Keratinocyte (primary cell): ENCODE measurements around the gene SEMA3C. TPM values are rescaled to one million over a fixed set of nuclear protein-coding genes. Genes with fewer than 3 reads are reported as not detected.

Experiments used
- DNase-seq: peaks from one replicate; pipeline ENCODE4 v3.0.0-alpha.2; 2011; ENCODE audit warnings: low read depth, missing footprints, low spot score
- FAIRE-seq: peaks from 2 replicates; lab custom pipeline; 2011; peaks lifted over from hg19 to GRCh38; lab: Jason Lieb, UNC
- H2AFZ ChIP-seq: 2 replicates; pipeline ENCODE4 v1.6.0; 2012; ENCODE audit warnings: low read length, control low read depth, inconsistent platforms; ENCODE audit not compliant: control insufficient read depth
- H3K27ac ChIP-seq: 2 replicates; pipeline ENCODE4 v1.5.1; 2011; ENCODE audit warnings: low read length; ENCODE audit not compliant: control insufficient read depth, insufficient read depth
- H3K27me3 ChIP-seq: 3 replicates; pipeline ENCODE4 v1.6.0; 2011; ENCODE audit warnings: low read length; ENCODE audit not compliant: control insufficient read depth, insufficient read depth; ENCODE audit errors: extremely low read depth
- H3K36me3 ChIP-seq, 2 experiments: 2 replicates in 1 of 2; 3 replicates in 1 of 2; pipeline ENCODE4 v1.5.1; 2011; ENCODE audit warnings: low read length in 2 of 2, mild to moderate bottlenecking in 1 of 2; ENCODE audit not compliant: control insufficient read depth in 2 of 2, insufficient read depth in 2 of 2; ENCODE audit errors: extremely low read depth in 1 of 2
- H3K4me1 ChIP-seq: 3 replicates; pipeline ENCODE4 v1.5.1; 2011; ENCODE audit warnings: low read length; ENCODE audit not compliant: control insufficient read depth, insufficient read depth; ENCODE audit errors: extremely low read depth
- H3K4me2 ChIP-seq: 3 replicates; pipeline ENCODE4 v1.6.0; 2011; ENCODE audit warnings: low read depth, low read length; ENCODE audit not compliant: control insufficient read depth, insufficient read depth; ENCODE audit errors: extremely low read depth
- H3K4me3 ChIP-seq, 3 experiments: fragments of 200-600 bp in 1 of 3; sonication (generic) in 1 of 3; 2 replicates in 2 of 3; 3 replicates in 1 of 3; pipeline ENCODE4 v1.5.1; 2011 to 2016; ENCODE audit warnings: low read length in 3 of 3, mild to moderate bottlenecking in 3 of 3, control low read depth in 2 of 3, inconsistent platforms in 1 of 3, low read depth in 1 of 3, mixed read lengths in 1 of 3, mixed run types in 1 of 3, moderate library complexity in 1 of 3; ENCODE audit not compliant: control insufficient read depth in 2 of 3, insufficient read depth in 2 of 3; ENCODE audit errors: extremely low read depth in 1 of 3
- H3K79me2 ChIP-seq: 2 replicates; pipeline ENCODE4 v1.6.0; 2012; ENCODE audit warnings: low read length; ENCODE audit not compliant: control insufficient read depth, insufficient read depth
- H3K9ac ChIP-seq: 3 replicates; pipeline ENCODE4 v1.6.0; 2011; ENCODE audit warnings: low read length; ENCODE audit not compliant: control insufficient read depth, insufficient read depth; ENCODE audit errors: extremely low read depth
- H3K9me1 ChIP-seq: 3 replicates; pipeline ENCODE4 v1.6.0; 2011; ENCODE audit warnings: low read length; ENCODE audit not compliant: control insufficient read depth, insufficient read depth; ENCODE audit errors: extremely low read depth
- H3K9me3 ChIP-seq: 2 replicates; pipeline ENCODE4 v1.5.1; 2012; ENCODE audit warnings: low read depth, low read length; ENCODE audit not compliant: control insufficient read depth
- H4K20me1 ChIP-seq: 3 replicates; pipeline ENCODE4 v1.6.0; 2011; ENCODE audit warnings: low read length; ENCODE audit not compliant: control insufficient read depth, insufficient read depth; ENCODE audit errors: extremely low read depth
- CTCF ChIP-seq, 3 experiments: IDR thresholded peaks in 1 of 3; conservative IDR thresholded peaks in 1 of 3; optimal IDR thresholded peaks in 1 of 3; 2 replicates in 2 of 3; 3 replicates in 1 of 3; pipeline versions ENCODE3 to v1.5.1; 2011; ENCODE audit warnings: low read length in 3 of 3, mild to moderate bottlenecking in 3 of 3, moderate library complexity in 2 of 3, control low read depth in 1 of 3, inconsistent platforms in 1 of 3; ENCODE audit not compliant: insufficient read depth in 2 of 3; ENCODE audit errors: extremely low read depth in 1 of 3
- EZH2 ChIP-seq: IDR thresholded peaks from one replicate; pipeline ENCODE4 v1.6.1; 2012; ENCODE audit warnings: inconsistent platforms, mild to moderate bottlenecking, low read length, moderate library complexity
- dilution Hi-C: fragments of 300-500 bp; cut with MboI; formaldehyde crosslinking; loops from one replicate; pipeline ENCODE4 v1.7.0; 2020; ENCODE audit warnings: low sequenced_read_pairs; ENCODE audit not compliant: extremely low pct_ligation_motif_present
- polyA plus RNA-seq, 5 experiments: library from polyadenylated mRNA; depleted of rRNA in 3 of 5; stranded (reverse) in 3 of 5; stranded (forward) in 1 of 5; unstranded in 1 of 5; fragments of >200 nt; gene quantifications; 1 replicate in 1 of 5; 2 replicates in 3 of 5; 3 replicates in 1 of 5; pipeline versions ENCODE4 v1.2.1 to v1.2.3, GENCODE V29; 2011 to 2012; ENCODE audit warnings: missing spikeins in 2 of 5, low read depth in 1 of 5, low replicate concordance in 1 of 5

Gene SEMA3C
- polyA plus RNA-seq, 1 donor (not counting 4 experiments of a cell fraction or from before 2014, with no cell fraction given): 142 TPM

- FAIRE-seq: no peak
- Histone ChIP-seq H3K4me3 (no peak overlapping the region), H4K20me1 (peaks cover 4% of the 10 kb centered on the region), H3K27me3 (no peaks in the 10 kb centered on the region), H3K9me1 (no peaks in the 10 kb centered on the region), H3K79me2 (peaks cover 78% of the 10 kb centered on the region), H3K4me2 (no peak overlapping the region), H3K9ac (no peak overlapping the region), H3K27ac (no peak overlapping the region), H3K36me3 (peaks cover 2% of the 10 kb centered on the region in 2 experiments), H3K4me1 (peaks cover 8% of the 10 kb centered on the region), H2AFZ (no peak overlapping the region), H3K9me3 (no peaks in the 10 kb centered on the region)
- TF ChIP-seq EZH2: no peak
- TF ChIP-seq CTCF (optimal IDR thresholded peaks at IDR 0.05 in 1 of 3, IDR thresholded peaks at IDR 0.05 in 1 of 3, conservative IDR thresholded peaks at IDR 0.05 in 1 of 3; ENCODE audit: extremely low read depth in 1 of 3, insufficient read depth in 2 of 3, low read length in 3 of 3): no peak
- no peak for DNase-seq
- dilution Hi-C loops: no loop called here
These were observed 59.4 kb downstream of the SEMA3C start for GRCh38 chr7:80859272-80859970.

DNA sequence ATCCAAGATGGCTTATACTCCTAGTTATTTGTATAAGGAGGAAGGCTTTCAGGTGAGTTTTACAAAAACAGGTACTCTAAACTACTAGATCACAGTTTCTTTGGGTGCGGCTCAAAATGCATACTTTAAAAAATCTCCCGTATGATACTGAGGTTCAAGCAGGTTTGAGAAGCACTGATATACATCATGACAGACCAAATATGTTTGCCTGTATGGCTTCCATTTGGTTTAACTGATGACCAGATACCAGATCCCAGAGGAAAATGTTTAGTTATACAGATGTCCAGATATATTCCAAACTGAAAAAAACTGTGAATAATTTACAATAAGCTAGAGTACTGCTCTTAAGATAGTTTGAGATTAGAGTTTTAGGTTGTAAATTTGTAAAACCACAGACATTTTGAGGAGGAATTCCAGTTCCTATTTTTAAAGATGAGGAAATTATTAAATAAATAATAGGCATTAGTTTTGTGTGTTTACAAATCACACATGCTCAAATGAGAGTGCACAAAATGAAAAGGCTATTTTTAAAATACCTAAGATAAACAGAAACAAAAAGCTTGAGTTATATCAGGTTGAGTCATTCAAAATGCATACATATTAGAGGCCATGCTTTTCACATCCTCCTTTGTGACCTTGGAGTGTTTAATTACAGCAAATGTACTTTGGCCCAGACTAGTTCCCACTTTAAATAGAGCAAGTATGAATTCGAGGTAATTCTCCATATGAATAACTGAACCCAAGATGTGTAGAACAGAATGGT is 60.5 kb downstream of the SEMA3C start:
- dilution Hi-C loops: no loop called here
- Histone ChIP-seq H4K20me1 (peaks cover 4% of the 10 kb centered on the region), H3K79me2 (peaks cover 79% of the 10 kb centered on the region), H3K4me2 (no peak overlapping the region), H3K9me3 (no peaks in the 10 kb centered on the region), H3K4me3 (no peak overlapping the region), H2AFZ (no peak overlapping the region), H3K4me1 (peaks cover 8% of the 10 kb centered on the region), H3K9me1 (no peaks in the 10 kb centered on the region), H3K9ac (no peak overlapping the region), H3K27me3 (no peaks in the 10 kb centered on the region), H3K27ac (peak overlapping the region; percentile 3), H3K36me3 (no peaks in the 10 kb centered on the region)
- TF ChIP-seq CTCF (optimal IDR thresholded peaks at IDR 0.05 in 1 of 3, IDR thresholded peaks at IDR 0.05 in 1 of 3, conservative IDR thresholded peaks at IDR 0.05 in 1 of 3; ENCODE audit: extremely low read depth in 1 of 3, insufficient read depth in 2 of 3, low read length in 3 of 3) (no peak), EZH2 (no peak)
- peak; percentile 55 for FAIRE-seq
- no peak for DNase-seq
